CD4-positive, alpha-beta T cell treated with Interleukin-6 at 100 ng/mL for 8 hours (primary cell): Measurements from ENCODE around the gene OSBP2.

Experiments used
- DNase-seq: peaks from one replicate; pipeline ENCODE4 v3.0.0-alpha.2; 2020; ENCODE audit warnings: mixed read lengths, low spot score

Gene OSBP2

DNA sequence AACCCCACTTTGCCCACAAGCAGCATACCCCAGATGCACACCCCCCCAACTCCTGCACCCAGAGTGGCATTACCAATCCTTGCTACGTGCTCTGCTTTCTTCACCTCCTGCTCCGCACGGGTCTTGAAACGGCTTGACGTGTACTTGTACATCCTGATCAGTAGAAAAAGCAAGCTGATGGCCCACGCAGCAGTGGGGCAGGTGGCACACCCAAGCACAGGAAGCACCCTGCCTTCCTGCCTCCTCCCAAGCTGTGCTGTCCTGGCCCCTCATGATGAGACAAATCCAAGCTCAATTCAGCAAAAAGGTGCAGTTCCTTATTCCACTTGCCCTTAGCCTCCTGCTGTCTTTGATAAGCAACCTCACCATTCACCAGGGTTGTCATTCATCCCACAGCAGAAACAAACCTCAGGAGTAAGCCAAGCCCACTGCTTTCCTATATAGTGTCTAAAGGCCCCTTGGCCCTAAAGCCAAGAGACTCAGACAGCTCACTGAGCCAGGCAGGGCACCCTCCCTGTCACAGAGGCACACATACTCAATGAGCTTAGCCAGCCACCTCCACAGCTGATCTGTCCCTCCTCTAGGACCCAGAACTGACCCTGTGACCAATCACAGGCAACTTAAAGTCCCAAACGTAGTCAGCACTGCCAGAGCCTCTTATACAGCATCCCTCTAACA lies 246.2 kb downstream of the OSBP2 start:
- DNase-seq = peak; percentile 70

- peak; percentile 27 for DNase-seq
Observed at GRCh38 chr22:30941363-30941740, 246.7 kb downstream of the OSBP2 start.

DNA sequence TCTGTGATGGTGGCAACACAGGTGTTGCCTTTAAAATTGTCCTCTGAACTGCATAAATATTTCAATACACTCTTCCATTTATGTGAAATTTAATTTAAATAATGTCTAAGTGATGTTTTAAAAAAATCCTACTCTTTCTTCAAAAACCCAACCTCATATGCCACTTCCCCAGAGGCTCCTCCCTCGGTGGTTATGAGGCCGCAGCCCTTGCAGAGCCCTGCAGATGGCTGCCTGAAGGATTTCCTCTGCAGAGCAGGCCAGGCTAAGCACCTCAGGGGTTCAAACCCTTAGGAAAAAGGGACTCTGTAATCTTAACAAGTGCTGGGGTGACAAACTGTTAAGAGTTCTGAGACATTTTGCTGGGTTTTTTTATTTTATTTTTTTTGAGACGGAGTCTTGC lies 248.7 kb downstream of the OSBP2 start:
- DNase-seq = peak; percentile 72

DNA sequence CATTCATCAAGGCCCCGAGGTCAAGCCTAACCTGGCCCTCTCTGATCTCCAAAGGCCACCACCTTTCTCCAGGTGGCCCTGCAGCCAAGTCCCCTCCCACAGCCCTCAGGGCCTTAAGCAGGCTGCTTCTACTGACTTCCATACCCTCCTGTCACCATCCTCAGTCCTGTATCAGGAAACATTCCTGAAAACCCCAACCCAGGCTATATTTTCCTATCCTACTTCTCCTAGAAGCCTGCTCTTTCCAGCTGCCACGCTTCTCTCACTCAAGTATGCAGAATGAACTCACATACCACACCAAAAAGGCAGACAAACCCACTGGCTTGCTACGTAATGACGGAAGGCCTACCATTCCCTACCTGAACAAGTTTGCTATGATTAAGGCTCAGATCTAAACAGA lies 250.3 kb downstream of the OSBP2 start:
- no peak for DNase-seq

- DNase-seq = no peak
Observed at GRCh38 chr22:30945653-30946052, 251.0 kb downstream of the OSBP2 start.

DNA sequence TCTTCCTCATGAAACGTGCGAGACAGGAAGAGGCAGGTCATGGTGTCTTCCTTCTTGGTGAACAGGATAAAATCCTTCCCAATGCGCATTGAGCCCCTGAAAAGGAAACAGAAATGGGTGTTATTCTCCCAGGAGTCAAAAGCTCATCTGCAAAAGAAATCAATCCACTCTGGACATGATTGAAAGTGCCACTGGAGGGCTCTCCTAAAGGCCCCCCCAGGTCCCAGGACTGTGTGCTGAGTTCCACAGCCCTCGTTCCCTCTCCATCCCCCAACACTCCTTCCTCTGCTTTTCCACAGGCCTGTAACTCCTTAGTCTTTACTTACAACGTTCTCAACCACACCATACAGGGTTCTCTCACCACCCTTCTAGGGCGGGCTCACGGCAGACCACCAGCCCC lies 251.7 kb downstream of the OSBP2 start:
- no peak for DNase-seq

- no peak for DNase-seq
Observed at GRCh38 chr22:30947173-30947815, 252.6 kb downstream of the OSBP2 start.

DNA sequence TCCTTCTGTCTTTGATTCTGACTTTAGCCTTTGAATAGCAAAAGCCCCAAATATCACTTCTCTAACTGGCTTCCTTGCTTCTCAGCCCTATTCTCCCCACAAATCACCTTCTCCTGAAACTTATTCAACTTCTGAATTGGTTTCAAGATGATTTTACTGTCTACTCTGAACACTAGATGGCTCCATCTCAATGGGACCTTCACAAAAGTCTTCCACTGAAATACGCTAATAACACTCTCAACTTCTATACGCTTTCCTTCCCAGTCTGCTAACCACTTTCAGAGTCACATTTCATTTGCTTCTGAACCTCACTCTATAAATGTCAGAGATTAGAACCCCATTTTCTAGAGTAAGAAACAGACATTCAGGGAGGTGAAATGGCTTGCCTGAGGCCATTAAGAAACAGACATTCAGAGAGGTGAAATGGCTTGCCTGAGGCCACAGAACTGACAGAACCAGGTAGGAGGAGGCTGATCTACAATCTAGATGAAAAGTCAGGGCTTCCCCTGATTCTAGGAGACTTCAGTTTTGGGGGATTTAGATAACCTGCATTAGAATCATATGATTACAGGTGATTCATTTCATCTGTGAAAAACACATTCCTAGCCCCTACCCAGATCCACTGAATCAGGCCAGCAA lies 253.3 kb downstream of the OSBP2 start:
- peak; percentile 38 for DNase-seq

DNA sequence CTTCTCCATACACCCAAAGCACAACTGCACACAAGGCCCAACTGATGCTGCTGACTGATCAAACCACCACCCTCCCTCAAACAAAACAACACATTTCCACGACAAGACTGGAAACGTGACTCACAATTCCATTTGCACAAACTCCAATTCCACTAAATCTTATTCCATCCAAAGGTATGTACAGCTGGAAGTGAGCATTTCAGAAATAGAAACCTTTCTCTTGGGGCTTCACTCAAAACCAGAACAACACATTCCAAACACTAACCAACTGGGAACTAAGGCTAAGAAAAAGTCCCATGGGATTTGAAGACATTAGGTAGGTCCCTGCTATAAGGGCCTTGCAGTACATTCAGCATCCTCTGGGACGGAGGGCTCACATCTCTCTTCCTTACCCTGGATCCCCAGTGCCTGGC lies 254.3 kb downstream of the OSBP2 start:
- DNase-seq = no peak

DNA sequence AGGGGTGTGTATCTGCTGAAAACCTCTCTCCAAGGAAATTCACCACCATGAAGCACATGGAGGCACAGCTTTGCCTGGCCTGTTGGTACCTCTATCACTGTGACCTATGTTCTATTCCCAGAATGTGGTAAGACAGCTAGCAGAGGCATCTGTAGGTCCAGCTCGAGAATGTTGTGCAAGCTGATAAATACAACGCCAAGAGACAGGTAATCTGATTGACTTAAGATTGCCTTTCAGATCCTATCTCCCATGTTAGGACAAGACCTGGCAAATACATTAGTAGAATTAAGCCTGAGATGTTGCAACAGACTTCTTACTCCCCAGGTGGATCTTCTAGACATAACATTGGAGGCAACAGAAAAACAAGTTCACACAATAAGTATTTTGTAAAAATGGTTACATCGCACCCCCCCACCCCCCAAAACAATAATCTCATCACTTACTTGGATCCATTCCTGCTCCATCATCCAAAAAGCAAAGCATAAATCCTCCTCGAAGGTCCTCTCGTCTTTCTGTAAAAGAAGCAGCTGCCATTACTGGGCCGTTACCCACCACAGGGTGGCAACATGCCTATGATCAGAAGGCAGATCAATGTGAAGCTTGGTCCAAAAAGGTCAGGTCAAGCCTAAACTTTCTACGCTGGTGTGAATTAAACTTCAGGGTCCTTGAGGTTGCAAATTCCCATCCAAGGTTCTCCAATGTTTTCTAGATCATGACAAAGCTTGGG lies 255.4 kb downstream of the OSBP2 start:
- no peak for DNase-seq

GRCh38 chr22:30953206-30953605 lies 258.5 kb downstream of the OSBP2 start:
- DNase-seq = no peak

DNA sequence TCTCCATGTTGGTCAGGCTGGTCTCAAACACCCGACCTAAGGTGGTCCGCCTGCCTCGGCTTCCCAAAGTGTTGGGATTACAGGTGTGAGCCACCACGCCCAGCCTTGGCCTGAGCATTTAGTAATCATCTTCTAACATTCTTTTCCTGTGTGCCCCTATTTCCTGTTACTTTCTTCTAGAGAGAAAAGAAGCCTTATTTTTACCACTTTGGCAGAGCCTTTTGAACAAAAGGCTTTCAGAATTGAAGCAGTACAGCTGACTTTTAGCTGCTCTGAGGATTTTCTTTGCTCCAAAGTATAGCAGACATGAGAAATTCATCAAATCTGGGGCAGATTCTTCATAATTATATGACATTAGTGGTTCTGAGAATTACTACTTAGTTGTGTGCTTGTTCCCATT lies 260.5 kb downstream of the OSBP2 start:
- DNase-seq = no peak
